Central memory CD4-positive, alpha-beta T cell (primary cell): ENCODE data around the gene TXNRD2.
"Not testable (repeated sequence)": the region's sequence is repeated elsewhere in the genome, so short reads cannot be mapped to it uniquely, and the experiment has no call there.

Experiments
- DNase-seq: peaks from one replicate; pipeline ENCODE4 v3.0.0; 2022

The TXNRD2 gene

GRCh38 chr22:19842393-19843106 is 99.1 kb downstream of the TXNRD2 start:
- DNase-seq: no peak

GRCh38 chr22:19841641-19842392 is 99.8 kb downstream of the TXNRD2 start:
- no peak for DNase-seq

- DNase-seq: no peak
Measured at GRCh38 chr22:19840955-19841640, 100.5 kb downstream of the TXNRD2 start.

GRCh38 chr22:19840059-19840458 is 101.6 kb downstream of the TXNRD2 start:
- DNase-seq: no peak

GRCh38 chr22:19837915-19838314 is 103.7 kb downstream of the TXNRD2 start:
- no peak for DNase-seq

GRCh38 chr22:19836512-19836911 is 105.1 kb downstream of the TXNRD2 start:
- no peak for DNase-seq

- DNase-seq: no peak
Measured at GRCh38 chr22:19834599-19834998, 107.0 kb downstream of the TXNRD2 start.

GRCh38 chr22:19833327-19833726 is 108.3 kb downstream of the TXNRD2 start:
- not testable (repeated sequence) for DNase-seq

GRCh38 chr22:19832476-19833108 is 109.0 kb downstream of the TXNRD2 start:
- no peak for DNase-seq

- not testable (repeated sequence) for DNase-seq
Measured at GRCh38 chr22:19831979-19832378, 109.6 kb downstream of the TXNRD2 start.

- DNase-seq: no peak
Measured at GRCh38 chr22:19831016-19831415, 110.6 kb downstream of the TXNRD2 start.

GRCh38 chr22:19828035-19828401 is 113.6 kb downstream of the TXNRD2 start:
- DNase-seq: no peak

GRCh38 chr22:19827341-19828034 is 114.1 kb downstream of the TXNRD2 start:
- no peak for DNase-seq

GRCh38 chr22:19826619-19826950 is 115.0 kb downstream of the TXNRD2 start:
- no peak for DNase-seq

- no peak for DNase-seq
Measured at GRCh38 chr22:19825904-19826618, 115.6 kb downstream of the TXNRD2 start.
